HS-27A (cell line): ENCODE measurements around the gene RARS1.
A peak's percentile ranks its signal among the peaks of the same experiment; 100 is the strongest.
"Not testable (repeated sequence)": the region's sequence is repeated elsewhere in the genome, so short reads cannot be mapped to it uniquely, and the experiment has no call there.

Source experiments
- DNase-seq: peaks from one replicate; pipeline ENCODE4 v3.0.0-alpha.2; 2012; ENCODE audit warnings: low read depth, missing footprints

The RARS1 gene

GRCh38 chr5:168481330-168481788, 4.9 kb upstream of the RARS1 start:
- no peak for DNase-seq

GRCh38 chr5:168482361-168482760, 3.9 kb upstream of the RARS1 start:
- DNase-seq = no peak

GRCh38 chr5:168489059-168489458, 2.8 kb downstream of the RARS1 start:
- DNase-seq = no peak

GRCh38 chr5:168494057-168494555, 7.8 kb downstream of the RARS1 start:
- DNase-seq = no peak

GRCh38 chr5:168502563-168503237, 16.4 kb downstream of the RARS1 start:
- no peak for DNase-seq

GRCh38 chr5:168513861-168514428, 27.7 kb downstream of the RARS1 start:
- no peak for DNase-seq

- no peak for DNase-seq
Measured at GRCh38 chr5:168525856-168526255, 39.6 kb downstream of the RARS1 start.

- DNase-seq = no peak
Measured at GRCh38 chr5:168527756-168528295, 41.6 kb downstream of the RARS1 start.

GRCh38 chr5:168528521-168529373, 42.5 kb downstream of the RARS1 start, which contains the start of gene FBLL1:
Gene FBLL1, plus strand, starts transcription at chr5:168529305. Its CDS starts 200 bp downstream, at chr5:168529505.
- DNase-seq = no peak

GRCh38 chr5:168529374-168530234, 43.3 kb downstream of the RARS1 start:
- DNase-seq = no peak

- DNase-seq = no peak
Measured at GRCh38 chr5:168530621-168531150, 44.4 kb downstream of the RARS1 start.

GRCh38 chr5:168531191-168531590, 44.9 kb downstream of the RARS1 start:
- DNase-seq = no peak

GRCh38 chr5:168531987-168532864, 46.0 kb downstream of the RARS1 start:
- DNase-seq = no peak

- DNase-seq = not testable (repeated sequence)
Measured at GRCh38 chr5:168534351-168534750, 48.1 kb downstream of the RARS1 start.

- no peak for DNase-seq
Measured at GRCh38 chr5:168537176-168537575, 50.9 kb downstream of the RARS1 start.

GRCh38 chr5:168549554-168549953, 63.3 kb downstream of the RARS1 start:
- no peak for DNase-seq

- DNase-seq = no peak
Measured at GRCh38 chr5:168550656-168551055, 64.4 kb downstream of the RARS1 start.

GRCh38 chr5:168552146-168552545, 65.9 kb downstream of the RARS1 start:
- peak; percentile 17 for DNase-seq

- no peak for DNase-seq
Measured at GRCh38 chr5:168553377-168554130, 67.3 kb downstream of the RARS1 start.
